K562 (cell line): ENCODE data around the gene SLC9A3. TPM values are rescaled to one million over a fixed set of nuclear protein-coding genes. Genes with fewer than 3 reads are reported as not detected.
A peak's percentile ranks its signal among the peaks of the same experiment; 100 is the strongest.

Source experiments
- CHD1 ChIP-seq: fragments of 200-600 bp; sonication (generic); IDR thresholded peaks from one replicate; pipeline ENCODE4 v1.6.1; 2012; ENCODE audit warnings: mild to moderate bottlenecking, moderate library complexity, low read length, inconsistent platforms
- HNRNPLL ChIP-seq: fragments of 200-400 bp; formaldehyde crosslinking; IDR thresholded peaks from 2 replicates; pipeline ENCODE4 v1.6.1; 2017; ENCODE audit warnings: low read length, low read depth, mild to moderate bottlenecking; ENCODE audit not compliant: poor library complexity, severe bottlenecking
- MAFG ChIP-seq: fragments of 450-650 bp; conservative IDR thresholded peaks from 2 replicates; pipeline ENCODE4 v1.6.1; 2016; ENCODE audit warnings: missing genetic modification characterization, missing compliant biosample characterization
- MBD2 ChIP-seq: sonication (generic); IDR thresholded peaks from 2 replicates; pipeline ENCODE4 v1.6.1; 2016; ENCODE audit warnings: low read depth, borderline replicate concordance
- RBM34 ChIP-seq: fragments of 200-400 bp; formaldehyde crosslinking; IDR thresholded peaks from 2 replicates; pipeline ENCODE4 v1.6.1; 2018; ENCODE audit warnings: low read length, borderline replicate concordance; ENCODE audit not compliant: insufficient read depth
- ZNF668 ChIP-seq: fragments of 250-450 bp; sonication (Bioruptor Pico); IDR thresholded peaks from 2 replicates; pipeline ENCODE4 v1.8.0; 2022; ENCODE audit warnings: mild to moderate bottlenecking, inconsistent platforms
- polyA plus RNA-seq, 8 experiments: library from polyadenylated mRNA; depleted of rRNA in 4 of 8; stranded (reverse) in 5 of 8; unstranded in 3 of 8; fragments of >200 nt; fragmentation: Nextera tagmentation in 2 of 8; fragmentation: Illumina TruSeq in 1 of 8; extraction: Ambion mirVana in 2 of 8; extraction: Trizol in 1 of 8; gene quantifications; 2 replicates each; pipeline versions ENCODE4 v1.2.1 to v1.2.3, GENCODE V29; 2011 to 2014; ENCODE audit warnings: inconsistent platforms in 1 of 8, missing spikeins in 1 of 8
- total RNA-seq, 7 experiments: library from RNA; depleted of rRNA in 6 of 7; stranded (reverse); fragments of >200 nt in 6 of 7; fragmentation: Illumina TruSeq in 2 of 7; extraction: Trizol in 2 of 7; gene quantifications; 2 replicates each; pipeline versions ENCODE4 v1.2.1 to v1.2.3, GENCODE V29; 2011 to 2021; ENCODE audit warnings: low replicate concordance in 1 of 7
- TF ChIP-seq, protein P1 (sequence below): conservative IDR thresholded peaks from 2 replicates; pipeline ENCODE4 v1.6.1; 2011; ENCODE audit warnings: low read depth, mild to moderate bottlenecking, low read length; ENCODE audit not compliant: control insufficient read depth
- TF ChIP-seq, protein P2 (sequence below): fragments of 250-450 bp; sonication (Bioruptor Pico); IDR thresholded peaks from 2 replicates; pipeline ENCODE4 v1.4.0; 2020; ENCODE audit warnings: mild to moderate bottlenecking, moderate library complexity

The SLC9A3 gene
- total and polyA plus RNA-seq, 9 of the 15 experiments (the other 6 are each of a cell fraction or from before 2014, with no cell fraction given): 1.5 to 5.8 (median 3.7) TPM; not detected in 2

DNA sequence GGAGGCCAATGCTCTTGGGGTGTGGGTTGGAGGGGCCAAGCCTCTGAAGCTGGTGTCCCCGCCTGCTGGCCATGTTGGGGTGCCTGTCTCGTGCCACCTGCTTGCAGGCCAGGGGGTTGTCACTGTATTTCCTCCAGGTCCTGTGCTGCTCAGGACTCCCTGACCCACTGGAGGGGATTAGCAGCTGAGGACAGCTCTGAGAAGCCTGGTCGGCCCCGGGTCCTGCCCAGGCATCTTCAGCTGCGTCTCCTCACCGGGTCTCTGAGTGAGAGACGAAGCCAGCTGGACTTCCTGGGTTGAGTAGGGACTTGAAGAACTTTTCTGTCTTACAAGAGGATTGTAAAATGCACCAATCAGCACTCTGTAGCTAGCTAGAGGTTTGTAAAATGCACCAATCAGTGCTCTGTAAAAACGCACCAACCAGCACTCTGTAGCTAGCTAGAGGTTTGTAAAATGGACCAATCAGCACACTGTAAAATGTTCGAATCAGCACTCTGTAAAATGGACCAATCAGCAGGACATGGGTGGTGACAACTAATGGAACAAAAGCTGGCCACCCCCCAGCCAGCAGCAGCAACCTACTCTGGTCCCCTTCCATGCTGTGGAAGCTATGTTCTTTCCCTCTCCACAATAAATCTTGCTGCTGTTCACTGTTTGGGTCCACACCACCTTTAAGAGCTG, 20.6 kb upstream of the SLC9A3 start (continued):
- TF ChIP-seq, protein P1, sequence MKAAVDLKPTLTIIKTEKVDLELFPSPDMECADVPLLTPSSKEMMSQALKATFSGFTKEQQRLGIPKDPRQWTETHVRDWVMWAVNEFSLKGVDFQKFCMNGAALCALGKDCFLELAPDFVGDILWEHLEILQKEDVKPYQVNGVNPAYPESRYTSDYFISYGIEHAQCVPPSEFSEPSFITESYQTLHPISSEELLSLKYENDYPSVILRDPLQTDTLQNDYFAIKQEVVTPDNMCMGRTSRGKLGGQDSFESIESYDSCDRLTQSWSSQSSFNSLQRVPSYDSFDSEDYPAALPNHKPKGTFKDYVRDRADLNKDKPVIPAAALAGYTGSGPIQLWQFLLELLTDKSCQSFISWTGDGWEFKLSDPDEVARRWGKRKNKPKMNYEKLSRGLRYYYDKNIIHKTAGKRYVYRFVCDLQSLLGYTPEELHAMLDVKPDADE: no peak
- TF ChIP-seq HNRNPLL (no peak), CHD1 (no peak), MAFG (peak; percentile 31; the same call in 1 of the 2 replicates), ZNF668 (CRISPR knock-in tag) (no peak), RBM34 (no peak), MBD2 (0 out of 2 replicates have a peak, but pooled peaks have one; percentile 17)
- TF ChIP-seq, protein P2, sequence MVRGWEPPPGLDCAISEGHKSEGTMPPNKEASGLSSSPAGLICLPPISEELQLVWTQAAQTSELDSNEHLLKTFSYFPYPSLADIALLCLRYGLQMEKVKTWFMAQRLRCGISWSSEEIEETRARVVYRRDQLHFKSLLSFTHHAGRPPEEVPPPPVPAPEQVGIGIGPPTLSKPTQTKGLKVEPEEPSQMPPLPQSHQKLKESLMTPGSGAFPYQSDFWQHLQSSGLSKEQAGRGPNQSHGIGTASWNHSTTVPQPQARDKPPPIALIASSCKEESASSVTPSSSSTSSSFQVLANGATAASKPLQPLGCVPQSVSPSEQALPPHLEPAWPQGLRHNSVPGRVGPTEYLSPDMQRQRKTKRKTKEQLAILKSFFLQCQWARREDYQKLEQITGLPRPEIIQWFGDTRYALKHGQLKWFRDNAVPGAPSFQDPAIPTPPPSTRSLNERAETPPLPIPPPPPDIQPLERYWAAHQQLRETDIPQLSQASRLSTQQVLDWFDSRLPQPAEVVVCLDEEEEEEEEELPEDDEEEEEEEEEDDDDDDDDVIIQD (CRISPR knock-in tag): no peak
